Osteocyte (in vitro differentiated cells): ENCODE measurements around the gene IFNA16. TPM values are rescaled to one million over a fixed set of nuclear protein-coding genes. Genes with fewer than 3 reads are reported as not detected.
A peak's percentile ranks its signal among the peaks of the same experiment; 100 is the strongest.
"Not testable (repeated sequence)": the region's sequence is repeated elsewhere in the genome, so short reads cannot be mapped to it uniquely, and the experiment has no call there.

Experiments used
- DNase-seq: peaks from one replicate; pipeline ENCODE4 v3.0.0; 2021; ENCODE audit warnings: mixed read lengths; ENCODE audit not compliant: unreplicated experiment; ENCODE audit errors: extremely low spot score
- H3K27ac Mint-ChIP-seq: one replicate; pipeline ENCODE4 v1.8.0; 2021; ENCODE audit warnings: mild to moderate bottlenecking, mixed read lengths; ENCODE audit not compliant: unreplicated experiment
- H3K27me3 Mint-ChIP-seq: one replicate; pipeline ENCODE4 v1.8.0; 2021; ENCODE audit warnings: mixed read lengths; ENCODE audit not compliant: unreplicated experiment
- H3K36me3 Mint-ChIP-seq: one replicate; pipeline ENCODE4 v1.8.0; 2021; ENCODE audit warnings: mixed read lengths; ENCODE audit not compliant: unreplicated experiment
- H3K4me1 Mint-ChIP-seq: one replicate; pipeline ENCODE4 v1.8.0; 2021; ENCODE audit warnings: mixed read lengths; ENCODE audit not compliant: unreplicated experiment
- H3K4me3 Mint-ChIP-seq: one replicate; pipeline ENCODE4 v1.8.0; 2021; ENCODE audit warnings: mild to moderate bottlenecking, moderate library complexity, mixed read lengths; ENCODE audit not compliant: unreplicated experiment
- H3K9me3 Mint-ChIP-seq: one replicate; pipeline ENCODE4 v1.8.0; 2021; ENCODE audit warnings: mixed read lengths; ENCODE audit not compliant: unreplicated experiment
- long read RNA-seq: library from polyadenylated mRNA; unstranded; transcript quantifications from one replicate; pipeline ENCODE4 v2.0.0, GENCODE V29; 2021
- total RNA-seq: library from RNA; stranded (reverse); gene quantifications from 2 replicates; pipeline ENCODE4 v1.2.1, GENCODE V29; 2021
- TF ChIP-seq, protein P1 (sequence below): fragments of 200-600 bp; sonication (generic); IDR thresholded peaks from 2 replicates; pipeline ENCODE4 v1.5.0; 2021; ENCODE audit warnings: antibody characterized with exemption, mild to moderate bottlenecking, moderate library complexity

IFNA16 gene
- not detected in 2 replicates for total RNA-seq
- long read RNA-seq, result 0 reads

GRCh38 chr9:21217211-21217610 lies at the start of gene IFNA16:
Gene IFNA16, minus strand, starts transcription at chr9:21217311. Its CDS starts 6 bp downstream, at chr9:21217305.
- H3K27me3 Mint-ChIP-seq, result peaks cover 31% of the 10 kb centered on the region
- not testable (repeated sequence) for H3K36me3 Mint-ChIP-seq, H3K27ac Mint-ChIP-seq, H3K9me3 Mint-ChIP-seq, DNase-seq, H3K4me1 Mint-ChIP-seq, H3K4me3 Mint-ChIP-seq

- Mint-ChIP-seq H3K36me3 (no peaks in the 10 kb centered on the region), H3K4me3 (no peak overlapping the region), H3K27me3 (peaks cover 41% of the 10 kb centered on the region), H3K27ac (no peak overlapping the region), H3K4me1 (no peaks in the 10 kb centered on the region), H3K9me3 (no peaks in the 10 kb centered on the region)
- DNase-seq, result no peak
- TF ChIP-seq, protein P1, sequence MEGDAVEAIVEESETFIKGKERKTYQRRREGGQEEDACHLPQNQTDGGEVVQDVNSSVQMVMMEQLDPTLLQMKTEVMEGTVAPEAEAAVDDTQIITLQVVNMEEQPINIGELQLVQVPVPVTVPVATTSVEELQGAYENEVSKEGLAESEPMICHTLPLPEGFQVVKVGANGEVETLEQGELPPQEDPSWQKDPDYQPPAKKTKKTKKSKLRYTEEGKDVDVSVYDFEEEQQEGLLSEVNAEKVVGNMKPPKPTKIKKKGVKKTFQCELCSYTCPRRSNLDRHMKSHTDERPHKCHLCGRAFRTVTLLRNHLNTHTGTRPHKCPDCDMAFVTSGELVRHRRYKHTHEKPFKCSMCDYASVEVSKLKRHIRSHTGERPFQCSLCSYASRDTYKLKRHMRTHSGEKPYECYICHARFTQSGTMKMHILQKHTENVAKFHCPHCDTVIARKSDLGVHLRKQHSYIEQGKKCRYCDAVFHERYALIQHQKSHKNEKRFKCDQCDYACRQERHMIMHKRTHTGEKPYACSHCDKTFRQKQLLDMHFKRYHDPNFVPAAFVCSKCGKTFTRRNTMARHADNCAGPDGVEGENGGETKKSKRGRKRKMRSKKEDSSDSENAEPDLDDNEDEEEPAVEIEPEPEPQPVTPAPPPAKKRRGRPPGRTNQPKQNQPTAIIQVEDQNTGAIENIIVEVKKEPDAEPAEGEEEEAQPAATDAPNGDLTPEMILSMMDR, result no peak
These were observed 48.5 kb upstream of the IFNA16 start for GRCh38 chr9:21265421-21266189.

GRCh38 chr9:21255538-21256212 lies 38.6 kb upstream of the IFNA16 start:
- Mint-ChIP-seq H3K27me3 (peaks cover 54% of the 10 kb centered on the region), H3K4me3 (no peak overlapping the region)
- TF ChIP-seq, protein P1, result no peak

DNA sequence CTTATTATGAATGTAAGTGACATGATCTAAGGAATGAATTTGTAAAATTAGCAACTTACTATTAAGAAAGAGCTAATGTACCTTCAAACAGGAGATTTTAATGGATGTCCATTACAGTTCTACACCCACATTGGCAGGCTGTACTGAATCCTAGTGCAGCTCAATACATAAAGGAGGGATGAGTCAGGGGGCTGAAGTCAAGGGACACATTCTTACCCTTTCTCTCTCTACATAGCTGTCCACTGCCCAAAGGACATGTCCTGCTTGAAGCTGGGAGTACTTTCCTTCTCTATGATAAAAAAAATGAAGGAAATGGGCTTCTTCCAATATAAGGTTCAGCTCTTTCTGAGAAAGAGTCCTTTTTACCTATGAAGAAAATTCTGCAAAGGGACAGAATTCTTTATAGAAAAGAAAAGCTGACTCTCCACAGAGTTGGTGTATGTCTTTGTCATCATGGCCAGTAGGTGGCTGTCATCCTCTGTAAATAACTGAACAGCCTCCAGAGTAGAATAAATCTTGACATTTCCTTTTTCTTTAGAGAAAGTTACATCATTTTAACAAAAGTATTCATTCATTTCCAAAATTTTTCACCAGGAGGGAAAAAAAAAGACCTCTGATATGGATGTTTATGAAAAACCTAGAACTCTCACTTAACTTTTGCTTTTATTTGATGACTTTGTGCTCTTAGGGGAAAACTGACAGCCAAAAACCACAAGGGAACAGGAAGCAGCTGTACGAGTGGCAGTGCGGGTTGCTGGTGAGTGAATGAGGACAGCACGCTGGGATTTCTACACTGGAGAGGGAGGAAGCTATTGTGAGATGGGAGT lies 35.8 kb upstream of the IFNA16 start:
- H3K4me3 Mint-ChIP-seq, result peak overlapping the region; percentile 10
- H3K27me3 Mint-ChIP-seq, result peaks cover 61% of the 10 kb centered on the region
- no peaks in the 10 kb centered on the region for H3K9me3 Mint-ChIP-seq
- no peaks in the 10 kb centered on the region for H3K36me3 Mint-ChIP-seq
- H3K4me1 Mint-ChIP-seq, result peaks cover 4% of the 10 kb centered on the region
- no peak overlapping the region for H3K27ac Mint-ChIP-seq
- no peak for DNase-seq
- TF ChIP-seq, protein P1, result peak; percentile 54

More at GRCh38 chr9:21255538-21256212, 38.6 kb upstream of the IFNA16 start:
- Mint-ChIP-seq H3K27ac (no peak overlapping the region), H3K4me1 (peaks cover 4% of the 10 kb centered on the region), H3K36me3 (no peaks in the 10 kb centered on the region), H3K9me3 (no peaks in the 10 kb centered on the region)
- DNase-seq, result no peak

GRCh38 chr9:21251638-21252037 lies 34.5 kb upstream of the IFNA16 start:
- H3K27ac Mint-ChIP-seq, result no peak overlapping the region
- TF ChIP-seq, protein P1, result no peak
- no peaks in the 10 kb centered on the region for H3K36me3 Mint-ChIP-seq
- H3K9me3 Mint-ChIP-seq, result no peaks in the 10 kb centered on the region
- no peak overlapping the region for H3K4me3 Mint-ChIP-seq
- no peak for DNase-seq
- peaks cover 4% of the 10 kb centered on the region for H3K4me1 Mint-ChIP-seq
- H3K27me3 Mint-ChIP-seq, result peaks cover 54% of the 10 kb centered on the region
